ENCODE results near the gene PCDHB5. TPM values are rescaled to one million over a fixed set of nuclear protein-coding genes. Genes with fewer than 3 reads are reported as not detected.
A peak's percentile ranks its signal among the peaks of the same experiment; 100 is the strongest.

PCDHB5 gene
- total RNA-seq, 1 donor from 2014 or later, result 2.3 TPM

- Histone ChIP-seq H3K4me3 (no peak within 1 kb of the TSS), H3K36me3 (peaks cover 21% of the 10 kb centered on the region), H3K27ac (replicated peaks) (no peak within 1 kb of the TSS), H3K4me1 (no peaks in the 10 kb centered on the region), H3K9me3 (replicated peaks) (peaks cover 95% of the 10 kb centered on the region), H3K27me3 (ENCODE audit: low read depth) (peaks cover 53% of the 10 kb centered on the region)
- DNase-seq, result no peak
- peak; percentile 37 for TF ChIP-seq CTCF (IDR thresholded peaks at IDR 0.05; ENCODE audit: borderline replicate concordance)
- intact Hi-C loops (cut with micrococcal nuclease), result no loop called here
Measured at GRCh38 chr5:141186897-141187512, 52.0 kb downstream of the PCDHB5 start, which contains the start of gene PCDHB9. PCDHB9 (plus strand) TSS chr5:141187161; CDS start chr5:141187319, 158 bp downstream.

Other genes with a start within 250 kb of the PCDHB5 start
- not detected for gene PCDHAC1, start 208.9 kb upstream of the PCDHB5 start, total RNA-seq
- gene PCDHAC2, start 168.7 kb upstream of the PCDHB5 start, total RNA-seq, result 0.36 TPM
- not detected for gene PCDHB1, start 83.8 kb upstream of the PCDHB5 start, total RNA-seq
- 1.1 TPM for gene PCDHB2, start 40.6 kb upstream of the PCDHB5 start, total RNA-seq
- 0.77 TPM for gene PCDHB3, start 34.7 kb upstream of the PCDHB5 start, total RNA-seq
- 0.80 TPM for gene PCDHB4, start 13.4 kb upstream of the PCDHB5 start, total RNA-seq
- gene PCDHB6, start 14.9 kb downstream of the PCDHB5 start, total RNA-seq, result 0.14 TPM
- 0.55 TPM for gene PCDHB7, start 37.4 kb downstream of the PCDHB5 start, total RNA-seq
- 2.1 TPM for gene PCDHB8, start 42.6 kb downstream of the PCDHB5 start, total RNA-seq
- gene PCDHB16, start 47.2 kb downstream of the PCDHB5 start, total RNA-seq, result 1.4 TPM
- 1.2 TPM for gene PCDHB9, start 52.0 kb downstream of the PCDHB5 start, total RNA-seq
- 0.63 TPM for gene PCDHB10, start 57.1 kb downstream of the PCDHB5 start, total RNA-seq
- 0.77 TPM for gene PCDHB11, start 64.4 kb downstream of the PCDHB5 start, total RNA-seq
- gene PCDHB12, start 73.5 kb downstream of the PCDHB5 start, total RNA-seq, result 0.69 TPM
- 2.5 TPM for gene PCDHB13, start 78.7 kb downstream of the PCDHB5 start, total RNA-seq
- gene PCDHB14, start 88.1 kb downstream of the PCDHB5 start, total RNA-seq, result 1.9 TPM
- gene PCDHB15, start 110.2 kb downstream of the PCDHB5 start, total RNA-seq, result 2.8 TPM
- not detected for gene SLC25A2, start 168.8 kb downstream of the PCDHB5 start, total RNA-seq
- gene TAF7, start 185.6 kb downstream of the PCDHB5 start, total RNA-seq, result 108 TPM
- 3.1 TPM for gene PCDHGA1, start 195.3 kb downstream of the PCDHB5 start, total RNA-seq
- gene PCDHGA2, start 203.6 kb downstream of the PCDHB5 start, total RNA-seq, result 7.8 TPM
- gene PCDHGA3, start 208.6 kb downstream of the PCDHB5 start, total RNA-seq, result 12.2 TPM
- gene PCDHGB1, start 214.9 kb downstream of the PCDHB5 start, total RNA-seq, result 5.7 TPM
- gene PCDHGA4, start 219.8 kb downstream of the PCDHB5 start, total RNA-seq, result 7.3 TPM
- gene PCDHGB2, start 224.8 kb downstream of the PCDHB5 start, total RNA-seq, result 8.8 TPM
- gene PCDHGA5, start 229.0 kb downstream of the PCDHB5 start, total RNA-seq, result 4.9 TPM
- 6.3 TPM for gene PCDHGB3, start 235.0 kb downstream of the PCDHB5 start, total RNA-seq
- 5.6 TPM for gene PCDHGA6, start 238.7 kb downstream of the PCDHB5 start, total RNA-seq
- gene PCDHGA7, start 247.5 kb downstream of the PCDHB5 start, total RNA-seq, result 5.8 TPM